Testis (tissue), 2 donors: Measurements from ENCODE around the gene TFAP2A.

ENCODE experiments used
- POLR2A ChIP-seq: fragments of 450-650 bp; IDR thresholded peaks from one replicate; pipeline ENCODE4 v1.6.1; 2017; ENCODE audit warnings: antibody characterized with exemption, mild to moderate bottlenecking, moderate library complexity
- TF ChIP-seq, protein P1 (sequence below), 3 experiments: fragments of 450-650 bp in 2 of 3; fragments of 200-600 bp in 1 of 3; sonication (generic) in 1 of 3; IDR thresholded peaks; one replicate each; pipeline ENCODE4 v1.5.1; 2016 to 2019; ENCODE audit warnings: antibody characterized with exemption in 3 of 3, mild to moderate bottlenecking in 2 of 3, moderate library complexity in 1 of 3

DNA sequence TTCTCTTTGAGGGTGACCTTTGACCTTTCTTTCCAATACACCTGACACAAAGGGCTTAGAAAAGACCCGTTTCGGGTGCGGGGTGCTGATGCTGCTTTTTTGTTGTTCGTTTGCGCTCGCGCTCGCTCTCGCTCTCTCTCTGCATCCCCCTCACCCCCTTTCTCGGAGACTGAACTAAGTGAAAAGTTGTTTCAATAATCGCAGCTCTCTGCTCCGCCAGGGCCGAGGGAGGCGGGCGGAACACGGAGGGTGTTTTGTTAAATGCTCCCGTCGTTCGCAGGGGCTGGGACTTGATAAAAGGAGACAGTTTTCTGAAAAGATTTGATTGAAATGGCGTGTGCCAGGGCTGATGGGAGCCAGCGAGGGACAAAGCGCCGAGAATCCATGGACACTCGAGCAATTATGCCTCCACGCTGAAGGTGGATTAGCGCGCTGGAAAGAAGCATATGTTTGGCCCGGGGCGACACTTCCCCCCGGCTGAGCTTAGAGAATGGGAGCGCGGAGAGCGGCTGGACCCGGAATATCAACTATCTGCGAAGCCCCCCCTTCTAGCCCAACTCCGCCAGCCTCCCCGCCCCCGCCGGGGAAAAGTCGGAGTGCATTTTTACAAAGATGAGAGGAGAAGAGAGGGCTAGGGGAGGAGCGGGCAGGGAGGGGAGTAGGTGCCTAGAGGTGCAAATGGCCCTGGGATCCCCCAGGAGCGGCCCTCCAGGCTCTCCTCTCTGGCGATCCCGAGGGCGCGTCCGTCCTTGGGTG, 25.0 kb downstream of the TFAP2A start:
- TF ChIP-seq, protein P1, sequence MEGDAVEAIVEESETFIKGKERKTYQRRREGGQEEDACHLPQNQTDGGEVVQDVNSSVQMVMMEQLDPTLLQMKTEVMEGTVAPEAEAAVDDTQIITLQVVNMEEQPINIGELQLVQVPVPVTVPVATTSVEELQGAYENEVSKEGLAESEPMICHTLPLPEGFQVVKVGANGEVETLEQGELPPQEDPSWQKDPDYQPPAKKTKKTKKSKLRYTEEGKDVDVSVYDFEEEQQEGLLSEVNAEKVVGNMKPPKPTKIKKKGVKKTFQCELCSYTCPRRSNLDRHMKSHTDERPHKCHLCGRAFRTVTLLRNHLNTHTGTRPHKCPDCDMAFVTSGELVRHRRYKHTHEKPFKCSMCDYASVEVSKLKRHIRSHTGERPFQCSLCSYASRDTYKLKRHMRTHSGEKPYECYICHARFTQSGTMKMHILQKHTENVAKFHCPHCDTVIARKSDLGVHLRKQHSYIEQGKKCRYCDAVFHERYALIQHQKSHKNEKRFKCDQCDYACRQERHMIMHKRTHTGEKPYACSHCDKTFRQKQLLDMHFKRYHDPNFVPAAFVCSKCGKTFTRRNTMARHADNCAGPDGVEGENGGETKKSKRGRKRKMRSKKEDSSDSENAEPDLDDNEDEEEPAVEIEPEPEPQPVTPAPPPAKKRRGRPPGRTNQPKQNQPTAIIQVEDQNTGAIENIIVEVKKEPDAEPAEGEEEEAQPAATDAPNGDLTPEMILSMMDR (IDR thresholded peaks at IDR 0.05) = no peak
- TF ChIP-seq POLR2A = no peak
